COLO668 (cell line): ENCODE measurements around the gene EME2.

Experiments
- DNase-seq: peaks from one replicate; lab custom pipeline; 2025; ENCODE audit not compliant: unreplicated experiment; lab: John Stamatoyannopoulos, UW

Gene EME2

GRCh38 chr16:1817716-1818115 lies 45.1 kb downstream of the EME2 start:
- DNase-seq = no peak

- DNase-seq = no peak
These were observed 45.7 kb downstream of the EME2 start for GRCh38 chr16:1818204-1818872.

GRCh38 chr16:1818873-1819525 lies 46.4 kb downstream of the EME2 start:
- no peak for DNase-seq

DNA sequence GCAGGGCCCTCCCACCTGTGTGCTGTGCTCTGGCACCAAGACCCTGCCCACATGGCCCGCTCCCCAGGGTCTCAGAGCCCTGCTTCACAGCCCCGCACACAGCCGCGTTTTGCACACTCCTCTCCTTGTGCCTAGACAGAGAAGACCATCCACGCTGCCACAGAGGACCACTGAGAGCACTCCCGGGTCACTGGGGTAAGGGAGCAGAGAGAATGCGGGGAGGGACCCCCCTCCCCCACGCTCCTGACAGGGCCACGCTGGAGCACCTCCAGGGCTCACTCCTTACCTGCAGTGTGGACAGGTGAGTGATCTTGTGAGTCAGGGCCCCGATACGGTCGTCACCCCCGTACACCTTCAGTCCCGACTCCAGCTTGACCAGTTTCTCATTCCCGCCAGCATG lies 47.0 kb downstream of the EME2 start:
- DNase-seq = no peak

- DNase-seq = no peak
These were observed 47.7 kb downstream of the EME2 start for GRCh38 chr16:1820096-1820945.

DNA sequence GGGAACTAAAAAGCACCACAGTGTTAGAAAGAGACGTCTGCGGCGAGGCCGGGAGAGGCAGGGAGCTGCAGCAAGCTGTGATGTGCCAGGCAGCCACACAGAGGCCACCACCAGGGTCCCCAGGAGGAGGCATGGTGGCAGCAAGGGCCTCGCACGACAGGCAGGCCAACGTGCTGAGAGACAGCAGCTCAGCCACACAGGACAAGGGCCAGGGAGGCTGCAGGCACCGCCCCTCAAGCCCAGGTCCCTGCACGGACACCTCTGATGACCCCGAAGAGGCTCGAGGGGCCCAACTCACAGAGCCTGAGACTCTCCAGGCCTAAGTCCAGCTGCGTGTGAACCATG lies 48.3 kb downstream of the EME2 start:
- DNase-seq = no peak

DNA sequence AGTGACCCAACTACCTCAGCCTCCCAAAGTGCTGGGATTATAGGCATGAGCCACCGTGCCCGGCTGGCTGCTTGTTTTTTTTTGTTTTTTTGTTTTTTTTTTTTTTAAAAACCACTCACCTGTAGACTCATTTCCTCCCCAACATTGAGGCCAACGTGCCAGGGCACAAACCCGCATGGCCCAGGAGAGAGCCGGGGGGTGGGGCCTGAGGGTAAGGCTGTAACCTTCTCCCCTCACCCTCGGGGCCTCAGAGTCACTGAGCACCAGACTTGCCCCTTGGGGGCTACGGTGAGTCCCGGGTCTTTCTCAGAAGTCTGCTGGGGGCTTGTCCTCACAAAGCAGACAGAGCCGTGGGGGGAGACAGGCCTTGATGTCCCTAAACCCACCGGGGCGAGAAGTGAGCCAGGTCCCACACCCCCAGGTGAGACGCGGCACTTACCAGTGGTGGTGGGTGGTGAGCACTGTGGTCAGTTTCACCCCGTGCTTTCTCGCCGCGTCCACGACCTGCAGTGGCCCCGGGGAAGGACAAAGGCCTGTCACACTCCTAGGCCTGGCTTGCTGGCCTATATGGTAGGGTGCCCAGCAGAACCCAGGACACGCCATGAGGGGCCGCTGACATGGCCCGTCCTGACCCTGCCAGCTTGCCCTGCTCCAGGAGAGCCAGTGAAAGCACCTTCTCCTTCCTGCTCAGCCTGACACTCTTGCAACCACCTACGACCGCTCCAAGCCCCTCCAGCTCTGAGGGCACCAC lies 49.4 kb downstream of the EME2 start:
- no peak for DNase-seq

GRCh38 chr16:1822801-1823200 lies 50.2 kb downstream of the EME2 start:
- no peak for DNase-seq

DNA sequence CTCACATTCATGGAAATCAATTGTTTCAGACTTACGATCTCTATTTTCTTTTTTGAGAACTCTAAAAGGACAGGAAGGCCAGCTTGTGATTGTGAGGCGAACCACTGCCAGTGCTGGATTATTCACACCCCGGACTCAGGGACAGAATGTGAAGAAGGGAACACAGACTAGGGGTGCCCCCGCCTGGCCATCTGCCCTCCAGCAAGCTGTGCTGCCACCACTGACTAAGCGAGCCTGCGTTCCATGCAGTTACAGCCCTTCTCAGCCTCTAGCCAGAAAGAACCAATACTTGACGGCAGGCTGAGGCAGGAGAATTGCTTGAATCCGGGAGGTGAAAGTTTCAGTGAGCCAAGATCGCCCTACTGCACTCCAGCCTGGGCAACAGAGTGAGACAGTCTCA lies 51.2 kb downstream of the EME2 start:
- DNase-seq = peak; percentile 35

DNA sequence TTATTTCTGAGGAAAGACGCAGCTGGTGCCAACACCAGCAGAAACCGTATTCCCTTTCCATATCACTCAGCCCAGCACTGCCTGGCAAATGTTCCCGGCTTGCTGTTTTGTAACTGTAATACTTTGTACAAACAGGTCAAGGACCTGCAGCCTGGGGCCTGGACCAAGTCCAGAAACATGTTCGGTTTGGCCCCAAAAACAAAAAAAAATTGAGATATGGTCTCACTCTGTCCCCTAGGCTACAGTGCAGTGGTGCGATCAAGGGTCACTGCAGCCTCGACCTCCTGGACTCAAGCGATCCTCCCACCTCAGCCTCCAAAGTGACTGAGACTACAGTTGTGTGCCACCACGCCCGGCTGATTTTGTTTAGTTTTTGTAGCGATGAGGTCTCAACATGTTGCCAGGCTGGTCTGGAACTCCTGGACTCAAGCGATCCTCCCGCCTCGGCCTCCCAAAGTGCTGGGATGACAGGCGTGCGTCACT lies 52.8 kb downstream of the EME2 start:
- no peak for DNase-seq
